Fibroblast of skin of scalp (primary cell): ENCODE measurements around the gene ASAP2.

Experiments used
- DNase-seq: peaks from one replicate; pipeline ENCODE4 v3.0.0-alpha.2; 2013

ASAP2 gene

GRCh38 chr2:9329497-9329896 is 122.9 kb downstream of the ASAP2 start:
- no peak for DNase-seq

DNA sequence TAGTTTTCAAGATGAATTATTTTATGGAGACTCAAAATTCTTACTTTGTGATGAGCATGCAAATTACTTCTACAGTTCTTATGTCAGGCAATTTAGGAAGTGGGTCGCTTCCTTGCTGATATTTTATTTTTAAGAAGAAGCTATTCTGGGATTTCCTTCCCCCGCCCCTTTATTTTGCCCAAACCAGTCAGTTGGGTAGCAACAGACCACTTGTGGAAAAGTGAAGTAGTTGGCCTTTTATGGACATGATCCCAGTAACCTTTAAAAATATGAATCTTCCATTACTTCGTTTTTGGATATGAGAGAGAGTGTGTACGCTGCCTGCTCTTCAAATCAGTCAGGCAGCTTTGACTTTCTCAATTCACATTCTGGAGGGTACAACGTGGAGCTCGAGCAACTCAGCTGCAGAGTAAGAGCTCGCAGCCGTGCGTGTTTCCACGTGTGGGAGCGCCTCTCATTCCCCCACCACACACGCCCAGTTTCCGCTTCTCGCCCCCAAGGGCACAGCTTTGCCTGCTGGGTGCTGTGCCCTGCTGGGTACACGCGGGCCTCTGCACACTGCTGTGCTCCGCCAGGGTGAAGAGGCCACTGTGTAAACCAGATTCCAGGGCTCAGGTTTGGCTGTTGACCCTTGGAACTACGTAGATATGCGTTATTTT is 124.1 kb downstream of the ASAP2 start:
- no peak for DNase-seq

DNA sequence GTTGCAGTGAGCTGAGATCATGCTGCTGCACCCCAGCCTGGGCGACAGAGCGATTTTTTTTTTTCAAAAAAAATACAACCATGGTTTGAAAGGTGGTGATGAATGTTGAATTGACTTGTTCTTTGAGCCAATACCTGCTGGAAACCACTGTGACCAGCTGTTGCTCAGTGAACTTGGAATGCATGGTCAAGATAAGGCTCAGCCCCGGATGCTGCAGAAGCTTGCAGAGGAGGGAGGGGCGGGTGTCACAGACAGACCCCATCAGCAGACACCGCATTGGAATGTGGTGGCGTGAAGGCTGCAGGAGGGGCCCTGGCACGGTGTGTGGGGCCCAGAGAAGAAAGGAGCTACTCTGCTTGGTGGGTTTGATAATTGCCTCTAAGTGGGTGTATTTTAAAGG is 125.1 kb downstream of the ASAP2 start:
- peak; percentile 22 for DNase-seq

DNA sequence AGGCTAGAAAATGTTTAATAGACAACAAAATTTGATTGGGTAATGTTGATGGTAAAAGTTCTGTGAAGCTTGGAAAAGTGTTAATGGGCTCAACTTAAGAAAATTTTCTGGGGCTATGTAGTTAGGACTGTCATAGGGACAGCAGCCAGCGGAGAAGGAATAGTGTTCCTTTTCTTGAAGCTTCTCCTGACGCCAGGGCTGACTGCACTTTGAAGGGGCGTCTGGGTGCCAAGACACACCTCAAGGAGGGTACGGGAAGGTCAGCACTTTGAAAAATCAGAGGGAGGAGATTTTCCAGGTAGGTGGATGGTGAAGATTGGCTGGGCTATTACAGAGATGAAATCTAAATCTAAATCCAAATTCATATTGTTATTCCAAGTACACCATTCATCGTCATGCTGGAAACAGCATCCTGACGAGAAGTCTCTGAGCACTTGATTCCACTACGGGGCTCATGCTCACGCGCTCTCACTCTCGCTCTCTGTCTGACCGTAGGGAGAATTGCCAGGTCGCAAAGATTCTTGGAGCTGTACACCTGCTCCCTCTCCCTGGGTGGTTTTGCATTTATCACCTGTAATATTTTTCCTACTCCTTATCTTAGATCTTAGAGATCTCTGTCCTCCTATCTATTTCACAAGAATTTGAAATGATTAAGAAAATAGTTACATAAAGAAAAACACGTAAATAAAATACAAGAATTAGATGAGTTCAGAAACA is 125.7 kb downstream of the ASAP2 start:
- DNase-seq, result no peak

DNA sequence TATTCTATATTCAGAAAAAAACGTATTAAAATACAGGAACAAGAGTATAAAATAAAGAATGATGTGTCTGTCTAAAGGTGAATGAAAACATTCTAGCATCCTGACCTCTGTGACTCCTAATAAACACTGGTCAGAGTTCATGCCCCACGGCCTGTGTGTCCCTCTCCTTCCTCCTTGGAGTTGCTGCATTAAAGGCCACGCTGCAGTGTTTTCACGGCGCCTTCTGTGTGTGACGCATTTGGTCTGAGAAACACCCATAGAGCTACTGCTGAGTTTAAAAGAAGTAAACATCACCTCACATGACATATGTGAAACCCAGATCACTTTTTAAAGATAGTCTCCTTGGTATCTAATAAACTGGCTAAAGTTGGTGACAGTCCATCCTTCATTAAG is 126.2 kb downstream of the ASAP2 start:
- no peak for DNase-seq

DNA sequence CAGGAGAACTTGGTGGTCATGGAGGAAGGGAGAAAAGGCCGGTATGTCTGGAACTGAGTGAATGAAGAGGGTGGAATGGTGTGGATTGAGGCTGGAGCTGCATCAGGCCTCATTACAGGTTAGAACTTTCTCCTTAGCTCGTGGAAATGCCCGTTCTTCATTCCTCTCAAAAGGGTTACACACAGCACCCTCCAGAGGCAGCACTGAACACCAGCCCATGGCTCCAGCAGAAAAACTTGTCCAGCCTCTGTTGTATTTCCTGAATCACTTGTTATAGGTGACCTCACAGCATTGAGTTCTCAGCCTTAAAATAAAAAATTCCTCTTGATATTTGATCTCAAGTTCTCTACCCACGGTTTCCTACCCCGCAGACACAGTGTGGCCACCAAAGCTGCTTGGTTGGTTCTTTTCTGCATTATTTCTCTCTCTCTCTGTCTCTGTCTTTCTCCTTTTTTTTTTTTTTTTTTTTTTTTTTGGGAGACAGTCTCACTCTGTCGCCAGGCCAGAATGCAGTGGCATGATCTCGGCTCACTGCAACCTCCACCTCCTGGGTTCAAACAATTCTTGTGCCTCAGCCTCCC is 127.1 kb downstream of the ASAP2 start:
- DNase-seq, result peak; percentile 82

GRCh38 chr2:9334761-9335160 is 128.1 kb downstream of the ASAP2 start:
- DNase-seq, result no peak

DNA sequence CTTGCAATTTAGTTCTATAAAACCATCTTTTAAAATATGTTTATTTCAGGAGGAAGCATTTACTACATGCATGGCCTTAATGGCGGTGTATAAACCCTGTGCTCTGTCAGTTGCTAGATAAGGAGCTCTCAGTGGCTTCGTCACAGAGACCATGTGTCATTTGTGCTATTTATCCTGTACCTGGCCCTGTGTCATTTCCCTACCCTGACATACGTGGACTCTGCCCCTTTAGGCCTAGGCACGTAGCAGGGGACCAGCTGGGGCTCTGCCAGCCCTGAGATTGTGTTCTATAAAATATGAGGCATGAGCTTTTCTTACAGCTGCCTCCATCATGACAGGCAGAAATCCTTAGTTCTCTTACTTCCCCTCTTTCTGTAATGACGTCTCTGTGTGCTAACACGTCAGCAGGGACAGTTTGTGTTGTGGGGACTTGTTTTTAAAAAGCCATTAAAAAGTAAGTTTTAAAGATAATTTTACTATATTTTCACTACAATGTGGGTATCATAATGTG is 128.8 kb downstream of the ASAP2 start:
- DNase-seq, result no peak

GRCh38 chr2:9336241-9336575 is 129.6 kb downstream of the ASAP2 start:
- no peak for DNase-seq

- DNase-seq, result peak; percentile 79
Observed at GRCh38 chr2:9336576-9337314, 130.1 kb downstream of the ASAP2 start.

- no peak for DNase-seq
Observed at GRCh38 chr2:9337901-9338300, 131.3 kb downstream of the ASAP2 start.

DNA sequence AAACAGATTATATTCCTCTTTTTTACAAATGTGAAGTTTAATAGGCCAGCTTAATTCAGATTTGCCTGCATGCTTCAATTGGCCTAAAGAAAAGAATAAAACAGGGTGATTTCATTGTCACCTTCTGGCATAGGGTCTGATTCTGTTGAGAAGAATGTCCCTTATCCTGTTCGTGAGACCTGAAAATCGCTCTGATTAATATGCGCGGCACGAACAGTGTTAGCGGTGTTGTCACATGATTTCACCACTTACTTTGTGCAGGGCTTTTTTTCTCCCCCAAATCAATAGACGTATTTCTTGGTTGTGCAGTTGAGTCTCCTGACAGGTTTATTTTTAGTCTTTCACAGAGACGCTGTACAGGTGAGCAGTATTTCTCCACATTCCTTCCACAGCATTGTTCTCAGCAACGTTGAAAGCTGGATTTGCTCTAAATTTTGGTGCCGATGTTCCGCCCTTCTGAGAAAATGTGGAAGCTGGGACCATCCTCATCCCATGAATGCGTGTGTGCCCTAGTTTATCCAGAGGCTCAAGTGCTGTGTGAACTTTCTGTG is 134.8 kb downstream of the ASAP2 start:
- DNase-seq, result no peak

- DNase-seq, result no peak
Observed at GRCh38 chr2:9342659-9343058, 136.0 kb downstream of the ASAP2 start.

GRCh38 chr2:9343524-9343923 is 136.9 kb downstream of the ASAP2 start:
- DNase-seq, result no peak

DNA sequence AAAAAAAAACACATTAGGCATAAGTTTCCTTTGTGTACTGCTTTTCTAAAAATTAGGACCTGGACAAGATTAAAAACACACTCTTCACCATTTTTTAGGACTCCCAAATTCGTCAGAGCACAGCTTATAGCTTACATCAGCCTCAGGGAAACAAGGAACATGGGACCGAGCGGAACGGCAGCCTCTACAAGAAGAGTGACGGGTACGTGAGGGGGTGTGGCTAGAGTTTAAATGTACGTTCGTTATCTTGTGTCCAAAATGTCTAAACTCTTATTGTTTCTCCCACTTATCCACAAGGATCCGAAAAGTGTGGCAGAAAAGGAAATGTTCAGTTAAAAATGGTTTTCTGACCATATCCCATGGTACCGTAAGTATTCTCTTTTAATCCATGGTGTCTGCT is 137.8 kb downstream of the ASAP2 start:
- DNase-seq, result no peak

DNA sequence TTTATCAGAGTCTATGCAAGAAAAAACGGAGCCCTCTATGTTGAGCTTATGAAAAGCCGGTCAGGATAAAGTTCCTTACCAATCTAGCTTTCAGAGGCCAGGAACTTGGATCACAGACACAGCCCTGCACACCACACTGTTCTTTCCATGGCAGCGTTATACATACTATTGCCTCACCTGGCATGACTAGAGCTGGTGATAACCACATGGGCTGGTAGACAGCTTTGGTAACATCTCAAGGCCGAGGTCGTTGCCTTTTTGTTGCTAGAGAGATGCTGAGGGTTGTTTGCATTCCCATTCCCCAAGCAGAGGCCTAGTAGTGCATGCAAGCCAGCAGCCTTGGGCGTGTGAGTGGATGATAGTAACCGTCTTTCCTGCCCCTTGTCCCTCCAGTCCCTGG is 138.7 kb downstream of the ASAP2 start:
- DNase-seq, result no peak

GRCh38 chr2:9345997-9346396 is 139.4 kb downstream of the ASAP2 start:
- no peak for DNase-seq

DNA sequence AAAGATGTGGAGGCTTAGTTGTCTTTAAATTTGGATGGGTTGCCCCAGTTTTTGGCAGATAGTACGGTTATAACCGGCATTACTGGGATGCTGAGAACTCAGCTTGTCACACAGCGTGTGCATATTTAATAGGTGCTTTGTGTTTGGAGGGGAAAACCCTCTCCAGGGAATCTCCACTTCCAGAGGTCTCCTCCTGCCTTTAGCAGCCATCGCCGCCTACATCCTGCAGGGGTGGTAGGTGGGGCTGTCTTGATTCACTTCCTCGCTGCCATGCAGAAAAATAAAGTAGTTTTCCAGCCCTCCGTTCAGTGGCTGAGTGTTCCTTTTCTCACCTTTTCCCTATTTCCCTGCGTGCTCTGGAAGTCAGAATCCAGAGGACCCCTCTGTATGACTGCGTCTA is 140.3 kb downstream of the ASAP2 start:
- no peak for DNase-seq

DNA sequence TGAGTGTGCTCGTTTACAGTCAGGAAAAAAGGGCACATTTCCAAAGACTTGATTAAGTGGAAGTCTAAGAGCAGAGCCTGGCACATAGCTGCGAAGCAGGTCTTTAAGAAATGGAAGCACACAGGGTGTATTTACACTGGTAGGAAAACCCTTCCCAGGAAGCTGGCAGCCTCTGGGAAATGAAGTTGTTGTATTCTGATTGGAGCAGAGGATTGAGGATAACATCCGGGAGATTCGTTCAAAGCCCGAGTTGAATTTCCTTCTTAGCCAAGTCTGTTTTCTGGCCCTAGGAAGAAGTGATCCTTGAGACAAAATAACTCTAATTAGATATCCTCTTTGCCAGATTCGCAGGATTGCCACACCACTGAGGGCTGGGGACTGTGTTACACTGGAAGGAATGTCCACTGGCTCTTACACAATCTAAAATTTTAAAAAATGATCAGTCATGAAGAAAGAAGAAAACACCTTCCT is 140.8 kb downstream of the ASAP2 start:
- DNase-seq, result no peak

DNA sequence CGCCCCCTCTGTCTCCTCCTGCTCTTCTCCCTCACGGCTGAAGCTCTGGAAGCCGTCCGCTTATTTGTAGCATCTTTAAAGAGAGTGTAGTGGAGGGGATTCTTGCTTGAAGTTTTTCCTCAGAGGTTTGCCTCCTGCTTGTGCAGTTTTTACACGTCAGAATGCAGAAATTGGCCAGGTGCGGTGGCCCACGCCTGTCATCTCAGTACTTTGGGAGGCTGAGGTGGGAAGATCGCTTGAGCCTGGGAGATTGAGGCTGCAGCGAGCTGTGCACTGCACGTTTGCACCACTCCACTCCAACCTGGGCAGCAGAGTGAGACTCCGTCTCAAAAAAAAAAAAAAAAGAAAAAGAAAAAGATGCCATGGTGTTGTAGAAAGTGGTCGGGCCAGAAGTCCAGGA is 147.7 kb downstream of the ASAP2 start:
- DNase-seq, result no peak

DNA sequence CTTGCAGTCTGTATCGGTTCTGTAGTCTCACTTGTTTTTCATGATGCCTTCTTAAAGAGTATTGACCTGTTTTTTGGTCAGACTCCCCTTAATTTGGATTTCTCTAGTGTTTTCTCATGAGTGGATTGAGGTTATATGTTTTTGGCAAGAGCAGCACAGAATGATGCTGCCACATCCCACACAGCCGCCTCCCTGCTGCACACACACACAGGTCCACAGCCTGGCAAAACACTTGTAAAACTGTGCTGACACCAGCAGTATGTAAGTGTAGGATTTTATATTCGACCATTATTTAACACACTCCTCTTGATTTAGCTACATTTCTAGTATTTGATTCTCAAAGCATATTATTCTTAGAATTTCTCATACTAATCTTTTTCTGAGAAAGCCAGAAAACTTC is 148.7 kb downstream of the ASAP2 start:
- no peak for DNase-seq

DNA sequence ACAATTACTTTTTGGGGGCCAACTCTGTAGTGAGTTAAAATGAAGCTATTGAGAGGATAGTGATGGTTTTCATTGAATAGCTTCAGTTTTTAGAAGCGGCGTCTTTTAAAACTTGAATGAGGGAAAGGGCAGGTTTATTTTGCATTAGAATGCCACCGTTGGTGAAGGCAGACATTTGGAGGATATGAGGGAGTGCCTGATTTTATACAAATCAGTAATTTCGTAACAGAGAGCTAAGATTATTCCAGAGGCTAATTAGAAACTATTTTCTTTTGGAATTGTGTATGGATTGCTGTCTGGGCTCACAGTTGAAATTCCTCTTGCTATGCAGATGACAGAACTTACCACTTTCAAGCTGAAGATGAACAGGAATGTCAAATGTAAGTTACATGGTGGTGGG is 149.1 kb downstream of the ASAP2 start:
- DNase-seq, result no peak

GRCh38 chr2:9356261-9356660 is 149.6 kb downstream of the ASAP2 start:
- no peak for DNase-seq
